ENCODE data around the gene ERMARD.

The ERMARD gene

DNA sequence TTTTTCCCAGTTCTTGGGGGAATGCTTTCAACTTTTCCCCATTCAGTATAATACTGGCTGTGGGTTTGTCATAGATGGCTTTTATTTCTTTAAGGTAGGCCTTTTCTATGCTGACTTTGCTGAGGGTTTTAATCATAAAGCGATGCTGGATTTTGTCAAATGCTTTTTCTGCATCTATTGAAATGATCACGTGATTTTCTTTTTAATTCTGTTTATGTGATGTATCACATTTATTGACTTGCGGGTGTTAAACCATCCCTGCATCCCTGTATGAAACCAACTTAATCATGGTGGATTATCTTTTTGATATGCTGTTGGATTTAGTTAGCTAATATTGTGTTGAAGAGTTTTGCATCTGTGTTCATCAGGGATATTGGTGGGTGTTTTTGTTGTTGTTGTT lies 65.6 kb downstream of the ERMARD start:
- Histone ChIP-seq H3K79me2 (ENCODE audit: insufficient read depth, low read length) (no peaks in the 10 kb centered on the region), H4K20me1 (ENCODE audit: low read depth, low read length) (no peaks in the 10 kb centered on the region), H3K4me3 (ENCODE audit: insufficient read depth, low read length, poor library complexity, severe bottlenecking) (no peak overlapping the region), H2AFZ (ENCODE audit: low read depth, low read length, severe bottlenecking) (no peak overlapping the region), H3K4me2 (ENCODE audit: low read depth, low read length, poor library complexity, severe bottlenecking) (no peak overlapping the region), H3F3A (ENCODE audit: insufficient read depth) (no peaks in the 10 kb centered on the region), H3K36me3 (ENCODE audit: low read length) (no peaks in the 10 kb centered on the region), H3K9me3 (ENCODE audit: insufficient read depth, low read length) (peaks cover 5% of the 10 kb centered on the region; the same call in 1 of the 2 replicates), H3K27me3 (ENCODE audit: low read length) (no peaks in the 10 kb centered on the region), H3K9me2 (replicated peaks; ENCODE audit: insufficient read depth, low read length) (no peaks in the 10 kb centered on the region), H3K27ac (ENCODE audit: low read depth, low read length) (no peak overlapping the region), H3K9ac (ENCODE audit: low read length) (no peak overlapping the region)
- TF ChIP-seq EZH2phosphoT487 (conservative IDR thresholded peaks at IDR 0.05; ENCODE audit: low read length) (no peak), CTCF (IDR thresholded peaks at IDR 0.05; ENCODE audit: insufficient read depth, low read length, poor library complexity, severe bottlenecking) (no peak)

DNA sequence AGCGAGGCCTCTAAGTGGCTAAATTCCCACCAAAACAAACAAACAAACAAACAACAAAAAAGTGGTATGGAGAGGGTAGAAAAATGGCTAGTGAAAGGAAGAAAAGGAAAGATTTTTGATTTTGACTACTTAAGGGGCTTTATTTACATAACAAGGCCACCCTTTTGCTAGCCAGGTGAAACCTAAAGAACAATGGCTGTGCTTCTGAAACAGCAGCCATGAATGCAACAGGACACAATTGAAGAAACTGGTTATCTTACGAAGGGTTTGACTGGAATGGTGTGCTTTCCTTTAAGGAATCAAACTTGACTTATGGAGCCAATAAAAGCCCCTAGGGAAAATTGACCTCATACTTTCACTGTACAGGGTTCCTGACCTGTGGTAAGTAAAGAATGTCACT lies 68.9 kb downstream of the ERMARD start:
- H3K9ac ChIP-seq (ENCODE audit: low read length) = no peak overlapping the region

GRCh38 chr6:169824021-169824420 lies 72.6 kb downstream of the ERMARD start:
- Histone ChIP-seq H3K27ac (ENCODE audit: low read depth, low read length) (no peak overlapping the region), H4K20me1 (ENCODE audit: low read depth, low read length) (no peaks in the 10 kb centered on the region), H3F3A (ENCODE audit: insufficient read depth) (no peaks in the 10 kb centered on the region), H3K79me2 (ENCODE audit: insufficient read depth, low read length) (no peaks in the 10 kb centered on the region), H3K9ac (ENCODE audit: low read length) (no peak overlapping the region), H2AFZ (ENCODE audit: low read depth, low read length, severe bottlenecking) (no peak overlapping the region), H3K4me3 (ENCODE audit: insufficient read depth, low read length, poor library complexity, severe bottlenecking) (no peak overlapping the region), H3K36me3 (ENCODE audit: low read length) (no peaks in the 10 kb centered on the region), H3K27me3 (ENCODE audit: low read length) (no peaks in the 10 kb centered on the region), H3K9me3 (ENCODE audit: insufficient read depth, low read length) (no peaks in the 10 kb centered on the region), H3K4me2 (ENCODE audit: low read depth, low read length, poor library complexity, severe bottlenecking) (no peak overlapping the region), H3K9me2 (replicated peaks; ENCODE audit: insufficient read depth, low read length) (no peaks in the 10 kb centered on the region)
- TF ChIP-seq EZH2phosphoT487 (conservative IDR thresholded peaks at IDR 0.05; ENCODE audit: low read length) (no peak), CTCF (IDR thresholded peaks at IDR 0.05; ENCODE audit: insufficient read depth, low read length, poor library complexity, severe bottlenecking) (no peak)

More for the DNA sequence above, 68.9 kb downstream of the ERMARD start:
- Histone ChIP-seq H4K20me1 (ENCODE audit: low read depth, low read length) (no peaks in the 10 kb centered on the region), H3K9me2 (replicated peaks; ENCODE audit: insufficient read depth, low read length) (no peaks in the 10 kb centered on the region), H3K79me2 (ENCODE audit: insufficient read depth, low read length) (no peaks in the 10 kb centered on the region), H2AFZ (ENCODE audit: low read depth, low read length, severe bottlenecking) (no peak overlapping the region), H3K36me3 (ENCODE audit: low read length) (no peaks in the 10 kb centered on the region), H3K9me3 (ENCODE audit: insufficient read depth, low read length) (peaks cover 5% of the 10 kb centered on the region; the same call in 1 of the 2 replicates), H3K27me3 (ENCODE audit: low read length) (no peaks in the 10 kb centered on the region), H3K4me3 (ENCODE audit: insufficient read depth, low read length, poor library complexity, severe bottlenecking) (no peak overlapping the region), H3K27ac (ENCODE audit: low read depth, low read length) (no peak overlapping the region), H3K4me2 (ENCODE audit: low read depth, low read length, poor library complexity, severe bottlenecking) (no peak overlapping the region), H3F3A (ENCODE audit: insufficient read depth) (no peaks in the 10 kb centered on the region)
- TF ChIP-seq EZH2phosphoT487 (conservative IDR thresholded peaks at IDR 0.05; ENCODE audit: low read length) = no peak
- TF ChIP-seq CTCF (IDR thresholded peaks at IDR 0.05; ENCODE audit: insufficient read depth, low read length, poor library complexity, severe bottlenecking) = no peak
